Measurements from ENCODE around the gene DRGX. TPM values are rescaled to one million over a fixed set of nuclear protein-coding genes. Genes with fewer than 3 reads are reported as not detected.

Gene DRGX
- total and polyA plus RNA-seq, 10 of the 15 experiments (the other 5 are each of a cell fraction or from before 2014, with no cell fraction given) = not detected

DNA sequence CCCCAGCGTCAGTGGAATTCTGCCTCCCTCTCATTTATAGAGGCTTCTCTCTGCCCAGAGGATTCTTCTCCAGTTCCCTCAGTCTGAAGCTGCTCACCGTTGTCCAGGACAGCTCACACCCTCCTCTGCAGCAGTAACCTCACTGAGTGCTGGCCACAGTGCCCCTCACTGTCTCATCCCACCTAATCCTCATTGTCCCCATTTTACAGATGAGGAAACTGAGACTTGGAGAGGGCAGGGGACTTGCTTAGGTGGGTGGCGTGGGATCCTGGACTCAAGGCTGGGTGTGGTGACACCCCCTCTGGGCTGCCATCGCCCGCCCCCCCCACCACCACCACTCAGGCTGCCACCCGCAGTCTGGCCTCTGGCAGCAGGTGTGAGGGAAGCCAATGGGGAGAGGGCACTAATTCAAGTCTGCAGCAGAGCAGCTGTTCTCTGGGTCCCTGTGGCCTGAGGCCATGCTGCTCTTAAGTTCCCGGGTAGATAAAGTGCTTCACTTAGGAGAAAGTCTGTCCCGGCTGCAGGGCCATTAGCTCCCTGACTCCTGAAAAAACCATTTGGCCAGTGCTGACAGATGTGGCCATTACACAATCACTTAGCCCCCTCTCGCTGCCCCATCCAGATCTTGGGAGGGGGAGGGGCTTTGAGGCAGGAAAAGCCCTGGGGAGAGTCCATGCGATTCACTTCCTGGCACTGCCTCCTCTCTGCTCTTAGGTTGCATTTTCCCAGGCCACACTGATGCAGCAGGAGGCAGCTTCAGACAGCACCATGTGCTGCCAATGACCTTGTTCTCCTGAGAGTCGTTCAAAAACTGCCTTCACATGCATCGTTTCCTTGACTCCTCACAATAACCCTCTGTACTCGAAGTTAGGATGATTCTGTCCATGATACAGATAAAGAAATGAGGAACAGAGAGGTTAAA, 36.3 kb downstream of the DRGX start:
- no peaks in the 10 kb centered on the region for H3K36me3 ChIP-seq (ENCODE audit: control insufficient read depth in 2 of 2, insufficient read depth in 2 of 2, low read length in 1 of 2)
- no peaks in the 10 kb centered on the region for H3K9me3 ChIP-seq (replicated peaks; ENCODE audit: control insufficient read depth, insufficient read depth, low read length)
- no peak overlapping the region for H3K9ac ChIP-seq (ENCODE audit: control insufficient read depth, insufficient read depth, low read length)
- 49% methylated on average over 13 of the region's 13 CpGs for WGBS (ENCODE audit: insufficient coverage, insufficient replicate concordance, low lambda C conversion rate, missing lambda C conversion rate)
- ChIA-PET SMC1A (ENCODE audit: uncharacterized antibody, unreplicated experiment) (interaction anchor here (1.6 kb wide), 1 partner anchor 187 kb away, joined by 3 read pairs; no protein-coding TSS in a partner anchor), RAD21 (ENCODE audit: unreplicated experiment) (no interaction called here), POLR2A (interaction anchor here (0.5 kb wide), 1 partner anchor 676 kb away, joined by 3 read pairs; no protein-coding TSS in a partner anchor), CTCF (no interaction called here)
- in situ Hi-C loops (cut with MboI) (no loop called here), intact Hi-C loops (cut with micrococcal nuclease; ENCODE audit: unreplicated experiment) (loop anchor here (5.0 kb wide), 1 partner anchor 57 kb away; no protein-coding TSS in a partner anchor)
- BruUV-seq (replicated peaks) = no TSS peak
- no peaks in the 10 kb centered on the region for H3K27me3 ChIP-seq (replicated peaks in 1 of 2; ENCODE audit: control insufficient read depth in 2 of 2, insufficient read depth in 2 of 2, low read length in 1 of 2)
- H3K4me1 ChIP-seq (ENCODE audit: control insufficient read depth, insufficient read depth, low read length) = peaks cover 16% of the 10 kb centered on the region
- no peak overlapping the region for H3K27ac ChIP-seq (ENCODE audit: control insufficient read depth, insufficient read depth)
- H2AFZ ChIP-seq (ENCODE audit: control insufficient read depth, low read depth, low read length) = no peak overlapping the region
- H3K4me2 ChIP-seq (ENCODE audit: control insufficient read depth, insufficient read depth) = no peak overlapping the region
- DNase-seq (ENCODE audit: low read depth, low spot score) (no peak), FAIRE-seq (no peak), ATAC-seq (no peak)
- H4K20me1 ChIP-seq (ENCODE audit: control insufficient read depth, insufficient read depth) = no peaks in the 10 kb centered on the region
- TF ChIP-seq NFYA (IDR thresholded peaks at IDR 0.05; ENCODE audit: borderline replicate concordance, low read depth, low read length) = no peak
- TF ChIP-seq HDGF (IDR thresholded peaks at IDR 0.05) = no peak
- no peak for TF ChIP-seq ZBED1 (IDR thresholded peaks at IDR 0.05; ENCODE audit: borderline replicate concordance)
- no peak for TF ChIP-seq NR2C1 (IDR thresholded peaks at IDR 0.05)
- no peak for TF ChIP-seq CREM (IDR thresholded peaks at IDR 0.05; ENCODE audit: low read depth)
- no peak for TF ChIP-seq NFXL1 (IDR thresholded peaks at IDR 0.05; ENCODE audit: borderline replicate concordance)
- TF ChIP-seq EP300 (IDR thresholded peaks at IDR 0.05; ENCODE audit: borderline replicate concordance in 1 of 2, control insufficient read depth in 1 of 2, low read depth in 2 of 2, low read length in 2 of 2) = no peak
- no peak for TF ChIP-seq IKZF1 (conservative IDR thresholded peaks at IDR 0.05)
- no peak for TF ChIP-seq SREBF1 (IDR thresholded peaks at IDR 0.05; ENCODE audit: low read length)
- H3K79me2 ChIP-seq (ENCODE audit: control insufficient read depth, insufficient read depth, low read length) = no peaks in the 10 kb centered on the region
- H3K4me3 ChIP-seq = no peak overlapping the region

Data from GM12878 (cell line).